Occipital lobe (tissue), 2 donors: ENCODE measurements around the gene SRPK2. TPM values are rescaled to one million over a fixed set of nuclear protein-coding genes. Genes with fewer than 3 reads are reported as not detected.
"Not testable (repeated sequence)": the region's sequence is repeated elsewhere in the genome, so short reads cannot be mapped to it uniquely, and the experiment has no call there.

Experiments
- DNase-seq: peaks from one replicate; lab custom pipeline; 2025; lab: John Stamatoyannopoulos, UW
- total RNA-seq: library from RNA; depleted of rRNA; stranded (reverse); fragments of >200 nt; gene quantifications from one replicate; pipeline ENCODE4 v1.2.3, GENCODE V29; 2014

Gene SRPK2
- total RNA-seq, 1 donor from 2014 or later: 226 TPM

DNA sequence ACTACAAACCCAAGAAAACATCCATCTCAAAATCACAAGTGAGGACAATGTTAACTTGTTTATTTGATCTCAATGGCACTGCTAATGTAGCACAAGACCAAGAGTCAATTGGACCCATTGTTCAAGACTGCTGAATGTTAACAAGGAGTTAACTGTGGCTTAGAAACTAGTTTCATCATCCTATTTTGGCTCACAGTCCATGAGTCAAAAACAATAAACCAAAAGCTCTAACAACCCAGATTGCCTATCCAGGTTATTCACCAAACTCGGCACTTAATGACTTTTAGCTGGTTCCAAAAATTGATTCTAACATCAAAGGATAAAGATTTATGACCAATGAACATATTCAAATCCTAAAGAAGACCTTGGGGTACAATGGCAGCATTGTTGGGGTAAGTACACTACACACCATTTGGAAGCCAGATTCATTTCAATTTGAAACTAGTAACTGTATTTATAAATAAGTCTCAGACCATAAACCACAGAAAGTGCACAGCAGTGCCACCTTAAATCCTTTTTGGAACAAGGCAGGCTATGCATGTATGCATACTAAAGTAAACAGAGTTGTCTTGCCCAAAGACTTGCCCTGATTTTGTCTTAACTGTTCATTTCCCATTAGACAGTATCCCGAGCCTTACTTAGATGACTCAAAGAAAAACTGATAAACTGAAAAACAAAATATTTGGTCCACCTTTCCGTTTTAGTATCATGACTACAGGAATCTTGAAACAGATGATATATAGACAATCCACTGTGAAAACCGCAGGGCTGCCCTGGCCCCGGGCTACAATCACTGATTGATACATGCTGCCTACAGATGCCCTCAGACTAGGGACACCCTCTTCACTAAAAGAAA lies 84.5 kb downstream of the SRPK2 start:
- no peak for DNase-seq

- DNase-seq: not testable (repeated sequence)
Measured at GRCh38 chr7:105300587-105300986, 88.1 kb downstream of the SRPK2 start.

DNA sequence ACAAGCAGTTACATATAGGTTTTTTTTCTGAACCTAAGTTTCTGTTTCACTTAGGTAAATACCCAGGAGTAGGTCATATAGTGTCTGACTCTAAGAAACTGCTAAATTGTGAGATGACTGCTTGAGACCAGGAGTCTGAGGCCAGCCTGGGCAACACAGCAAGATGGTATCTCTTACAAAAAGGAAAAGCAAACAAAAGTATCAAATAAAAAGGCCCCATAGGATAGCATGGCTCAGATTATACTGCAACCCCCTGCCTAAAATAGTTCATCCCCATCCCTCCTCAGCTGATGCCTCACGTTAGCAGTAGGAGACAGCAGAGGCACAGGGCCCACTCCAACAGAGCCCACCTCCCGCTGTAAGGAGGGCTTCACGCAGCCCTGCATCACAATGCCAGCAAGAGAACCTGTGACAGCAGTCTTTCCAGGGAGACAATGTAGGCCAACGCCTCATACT lies 90.3 kb downstream of the SRPK2 start:
- no peak for DNase-seq

DNA sequence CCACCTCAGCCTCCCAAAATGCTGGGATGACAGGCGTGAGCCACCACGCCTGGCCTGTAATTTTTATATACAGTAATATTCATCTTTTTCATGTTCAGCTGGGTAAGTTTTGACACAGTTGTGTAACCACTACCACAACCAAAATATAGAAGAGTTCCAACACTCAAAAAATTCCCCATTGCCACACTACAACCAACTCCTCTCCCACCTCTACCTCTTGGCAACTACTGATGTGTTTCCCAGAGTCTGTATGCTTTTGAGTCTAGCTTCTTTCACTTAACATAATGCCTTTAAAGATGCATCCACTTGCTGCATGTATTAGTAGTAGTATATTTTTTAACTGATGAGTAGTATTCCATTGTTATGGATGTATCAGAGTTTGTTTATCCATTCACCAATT lies 90.7 kb downstream of the SRPK2 start:
- no peak for DNase-seq

DNA sequence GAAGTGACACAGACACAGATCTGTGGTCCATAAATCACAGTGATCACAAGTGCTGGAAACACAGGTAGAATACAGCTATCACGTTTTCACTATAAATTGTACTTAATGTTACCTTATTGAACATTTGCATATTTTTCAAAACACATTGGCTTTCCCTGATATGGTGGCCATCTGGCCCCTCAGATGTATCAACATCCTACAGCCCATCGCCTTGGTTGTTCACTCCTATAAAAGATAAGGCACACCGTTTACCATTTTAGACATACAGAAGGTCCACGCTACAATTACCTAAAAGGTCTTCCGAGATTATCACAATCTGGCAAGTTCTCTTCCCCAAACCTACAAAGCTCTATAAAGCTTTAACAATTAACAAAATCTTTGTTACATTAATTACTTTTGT lies 91.4 kb downstream of the SRPK2 start:
- DNase-seq: no peak

DNA sequence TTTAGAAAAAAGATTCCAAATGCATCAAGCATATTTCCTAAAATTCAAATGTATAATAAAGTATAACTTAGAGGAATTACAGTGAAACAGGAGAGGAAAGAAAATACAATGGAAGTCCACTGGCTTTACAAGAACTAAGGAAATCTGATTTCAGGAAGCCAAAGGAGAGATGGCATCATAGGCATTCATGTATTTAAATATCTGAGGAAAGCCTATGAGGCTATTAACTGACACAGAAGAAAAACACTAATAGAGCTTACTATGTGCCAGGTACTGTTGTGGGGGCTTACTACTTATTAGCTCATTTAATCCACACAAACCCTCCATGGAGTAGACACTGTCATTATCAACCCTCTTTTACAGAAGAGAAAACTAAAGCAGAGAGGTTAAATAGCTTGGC lies 92.2 kb downstream of the SRPK2 start:
- no peak for DNase-seq

- DNase-seq: no peak
Measured at GRCh38 chr7:105295596-105296352, 92.9 kb downstream of the SRPK2 start.

- not testable (repeated sequence) for DNase-seq
Measured at GRCh38 chr7:105294482-105294881, 94.2 kb downstream of the SRPK2 start.

DNA sequence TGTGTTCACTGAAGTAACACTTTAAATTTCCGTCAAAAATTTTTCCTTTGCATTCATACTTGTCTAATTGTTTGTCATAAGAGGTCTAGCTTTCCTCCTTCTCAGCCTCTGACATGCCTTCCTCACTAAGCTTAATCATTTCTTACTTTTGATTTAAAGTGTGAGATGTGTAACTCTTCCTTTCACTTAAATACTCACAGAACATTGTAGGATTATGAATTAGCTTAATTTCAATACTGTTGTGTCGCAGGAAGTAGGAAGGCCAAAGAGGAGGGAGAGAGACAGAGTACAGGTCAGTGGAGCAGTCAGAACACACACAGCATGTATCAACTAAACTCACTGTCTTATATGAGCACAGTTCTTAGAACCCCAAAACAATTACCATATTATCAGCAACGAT lies 99.0 kb downstream of the SRPK2 start:
- DNase-seq: no peak

DNA sequence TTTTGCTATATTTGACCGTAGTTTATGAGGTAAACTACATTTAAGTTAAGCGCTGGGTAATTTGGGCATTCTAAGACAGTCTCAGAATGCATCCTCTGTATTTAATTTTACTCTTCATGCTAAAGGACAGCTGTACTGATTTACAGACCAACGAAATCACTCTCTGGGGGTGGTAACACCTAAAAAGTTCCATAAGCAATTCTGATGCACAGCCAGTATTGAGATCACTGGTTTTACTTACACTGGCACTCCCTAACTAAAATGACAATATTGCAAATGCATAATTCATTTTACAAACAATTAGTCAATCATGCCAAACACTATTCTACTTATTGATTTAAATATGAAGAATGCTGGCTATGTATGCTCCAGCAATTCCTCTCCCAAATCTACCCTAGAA lies 102.3 kb downstream of the SRPK2 start:
- no peak for DNase-seq

GRCh38 chr7:105285118-105285874 lies 103.4 kb downstream of the SRPK2 start:
- no peak for DNase-seq

DNA sequence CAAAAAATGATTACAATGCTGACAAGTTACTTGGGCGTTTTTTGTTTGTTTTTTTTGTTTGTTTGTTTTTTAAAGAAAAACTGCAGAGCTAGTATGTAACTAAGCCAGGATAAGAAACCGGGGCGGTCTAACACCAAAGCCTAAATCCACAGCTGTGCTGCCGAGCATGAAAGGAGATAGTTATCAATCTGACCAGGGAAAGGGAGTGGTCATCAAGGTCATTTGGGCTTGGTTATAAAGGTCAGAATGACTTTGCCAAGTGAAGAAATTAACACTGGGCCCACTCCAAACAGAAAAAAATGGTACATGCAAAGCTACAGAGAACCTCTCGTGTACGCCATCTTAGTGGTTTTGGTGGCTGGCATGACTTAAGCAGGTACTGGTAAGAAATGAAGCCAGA lies 104.7 kb downstream of the SRPK2 start:
- DNase-seq: no peak

- DNase-seq: no peak
Measured at GRCh38 chr7:105281966-105282365, 106.8 kb downstream of the SRPK2 start.

DNA sequence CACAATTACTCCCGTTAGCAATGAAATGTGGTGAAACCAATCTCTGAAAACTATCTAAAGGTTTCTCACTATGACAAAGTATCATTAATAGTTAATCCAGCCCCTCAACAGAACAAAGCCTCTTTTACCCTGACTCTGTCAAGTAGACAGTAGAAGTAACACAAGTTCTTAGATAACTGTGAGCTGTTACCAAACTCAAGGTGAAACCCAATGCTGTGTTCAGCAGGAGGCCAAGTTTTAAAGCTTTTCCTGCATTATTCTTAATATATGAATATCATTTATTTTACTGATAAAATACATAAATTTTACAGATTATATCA lies 109.1 kb downstream of the SRPK2 start:
- DNase-seq: no peak

GRCh38 chr7:105278973-105279687 lies 109.6 kb downstream of the SRPK2 start:
- no peak for DNase-seq

DNA sequence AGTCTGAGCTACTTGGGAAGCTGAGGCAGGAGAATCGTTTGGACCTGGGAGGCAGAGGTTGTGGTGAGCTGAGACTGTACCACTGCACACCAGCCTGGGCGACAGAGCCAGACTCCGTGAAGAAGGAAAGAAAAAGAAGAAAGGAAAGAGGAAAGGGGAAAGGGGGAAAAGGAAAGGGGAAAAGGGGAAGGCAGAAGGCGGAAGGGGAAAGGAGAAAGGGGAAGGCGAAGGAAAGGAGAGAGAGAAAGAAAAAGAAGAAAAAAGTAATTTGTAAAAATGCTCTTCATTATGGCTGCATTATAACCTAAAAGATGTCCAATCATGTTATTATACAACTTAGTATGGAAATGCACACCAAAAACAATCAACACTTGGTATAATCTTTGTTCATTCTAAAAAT lies 110.2 kb downstream of the SRPK2 start:
- DNase-seq: no peak

GRCh38 chr7:105277341-105277740 lies 111.4 kb downstream of the SRPK2 start:
- no peak for DNase-seq

- DNase-seq: no peak
Measured at GRCh38 chr7:105270117-105270516, 118.6 kb downstream of the SRPK2 start.

- DNase-seq: no peak
Measured at GRCh38 chr7:105269397-105269796, 119.3 kb downstream of the SRPK2 start.

DNA sequence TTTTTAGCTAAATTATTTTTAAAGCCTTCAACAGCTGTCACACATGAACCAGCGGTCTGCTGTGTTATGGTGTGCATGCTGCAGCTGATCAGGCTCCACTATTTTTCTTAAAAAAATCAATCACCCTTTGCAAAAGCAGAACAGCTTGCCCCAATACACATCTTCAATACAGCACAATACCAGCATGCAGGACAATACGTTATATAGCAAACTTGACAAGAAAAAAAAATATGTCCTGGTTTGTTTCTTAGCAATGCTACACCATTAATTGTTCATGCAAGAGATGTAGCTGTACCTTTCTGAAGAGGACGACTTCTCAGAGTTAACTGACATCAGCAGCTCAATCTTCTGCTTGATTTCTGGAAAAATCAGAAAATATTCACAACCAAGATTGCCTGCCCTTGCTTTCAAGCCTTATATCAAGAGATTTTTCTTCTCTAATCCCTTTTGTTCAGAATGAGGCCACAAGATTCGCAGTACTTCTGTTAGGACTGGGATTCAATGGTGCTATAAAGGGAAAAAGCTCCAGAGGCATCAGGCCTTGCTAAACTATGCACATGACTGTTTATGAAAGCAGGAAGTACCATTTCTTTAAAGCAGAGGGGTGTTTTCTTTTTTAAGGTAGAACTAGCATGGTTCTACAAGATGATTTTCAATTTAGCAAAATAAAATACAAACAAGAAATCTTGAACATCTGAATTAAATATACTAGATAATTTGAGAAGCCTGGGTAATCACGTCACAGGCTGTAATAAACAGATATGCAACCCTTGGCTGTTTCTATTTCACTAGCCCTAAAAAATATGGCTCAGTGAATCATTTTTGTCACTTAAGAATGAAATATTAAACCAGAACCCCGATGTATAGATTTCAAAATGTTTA lies 120.0 kb downstream of the SRPK2 start:
- no peak for DNase-seq
